HL-60/S4 (cell line): ENCODE results near the gene PDCL2.
"Not testable (repeated sequence)": the region's sequence is repeated elsewhere in the genome, so short reads cannot be mapped to it uniquely, and the experiment has no call there.

Experiments
- in situ Hi-C: fragments of 300-500 bp; cut with MboI; formaldehyde crosslinking; loops from 2 replicates; pipeline ENCODE4 v1.14.3; 2022; ENCODE audit warnings: low sequenced_read_pairs

Gene PDCL2

DNA sequence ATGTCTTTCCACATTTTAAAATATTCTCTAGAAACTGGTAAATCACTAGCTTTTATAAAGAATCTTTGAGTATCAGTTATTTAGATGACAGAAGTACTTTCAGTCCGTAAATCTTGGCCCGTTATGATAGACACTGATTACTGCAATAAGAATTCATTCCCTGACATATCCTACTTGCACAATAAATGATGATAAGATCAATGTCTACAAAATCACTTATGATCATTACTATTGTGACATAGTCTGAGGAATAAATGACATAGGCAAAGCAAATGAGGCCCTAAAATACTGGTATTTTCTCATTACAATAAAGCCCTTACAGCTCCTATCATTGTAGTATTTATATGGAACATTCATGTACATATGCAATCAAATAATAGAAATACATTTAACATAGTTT is 6.6 kb upstream of the PDCL2 start:
- in situ Hi-C loops, result no loop called here

GRCh38 chr4:55588160-55588559 is 3.9 kb downstream of the PDCL2 start:
- in situ Hi-C loops, result no loop called here

- in situ Hi-C loops, result not testable (repeated sequence)
These were observed 9.3 kb downstream of the PDCL2 start for GRCh38 chr4:55582773-55583172.

DNA sequence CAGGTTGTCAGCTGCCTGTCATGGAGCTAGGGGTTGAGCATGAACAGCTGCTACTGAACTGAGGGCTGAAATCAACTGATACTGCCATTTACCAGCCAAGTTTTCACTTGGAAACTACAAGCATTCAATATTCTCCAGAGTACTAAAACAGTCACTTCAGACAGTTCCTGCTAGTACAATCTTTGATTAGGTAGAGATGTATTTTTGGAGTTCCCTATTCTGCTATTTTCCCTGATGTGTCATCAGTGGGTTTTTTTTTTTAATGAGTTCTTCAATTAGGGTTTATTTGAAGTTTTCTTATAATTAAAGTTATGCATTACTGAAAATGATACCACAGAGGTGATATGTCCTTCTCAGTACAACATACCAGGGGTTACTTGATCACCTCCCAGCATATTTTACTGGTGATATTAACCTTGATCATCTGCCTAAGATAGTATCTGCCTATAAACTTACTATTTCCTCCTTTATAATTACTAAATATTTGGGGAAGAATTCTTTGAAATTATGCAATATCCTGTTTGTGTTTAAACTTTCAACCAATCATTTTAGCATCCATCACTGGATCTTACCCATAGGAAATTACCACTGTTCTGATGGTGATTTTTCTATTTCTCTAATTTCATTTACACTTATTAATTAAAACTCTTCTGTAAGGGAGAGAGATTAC is 13.6 kb downstream of the PDCL2 start:
- in situ Hi-C loops, result no loop called here

- in situ Hi-C loops, result no loop called here
These were observed 16.5 kb downstream of the PDCL2 start for GRCh38 chr4:55575513-55575912.

DNA sequence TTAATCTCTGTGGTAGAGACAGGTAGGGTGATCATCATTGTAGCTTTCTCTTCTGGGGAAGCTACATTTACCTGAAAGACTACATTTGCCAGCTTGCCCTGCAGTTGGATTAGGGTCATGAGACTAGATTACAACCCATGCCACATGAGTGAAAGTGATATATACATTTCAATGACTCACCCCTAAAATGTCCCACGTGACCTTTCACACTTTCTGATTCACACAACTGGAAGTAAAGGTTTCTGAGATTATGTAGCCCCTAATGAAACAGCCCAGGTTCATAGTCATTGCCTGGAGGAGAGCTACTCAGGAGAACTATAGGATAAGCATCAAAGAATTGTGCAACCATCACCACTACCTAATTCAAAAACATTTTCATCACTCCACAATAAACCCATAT is 17.8 kb downstream of the PDCL2 start:
- in situ Hi-C loops, result no loop called here

DNA sequence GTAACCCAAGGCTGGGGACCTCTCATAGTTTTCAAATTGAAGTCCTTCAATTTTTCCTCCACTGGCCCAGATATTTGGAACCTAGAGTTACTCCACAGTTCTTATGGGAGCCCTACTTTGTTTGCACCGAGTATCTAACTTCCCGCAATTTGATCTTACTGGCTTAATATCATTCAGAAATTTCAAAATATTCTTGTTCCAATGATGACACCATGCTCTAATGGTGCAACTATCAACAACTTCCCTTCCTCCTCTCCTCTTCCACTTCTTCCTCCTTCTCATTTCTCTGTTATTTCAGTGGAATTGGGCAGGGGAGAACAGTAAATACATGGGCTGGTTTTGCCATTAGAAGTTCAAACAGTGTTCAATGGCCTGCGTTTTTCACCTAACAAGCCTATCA is 20.2 kb downstream of the PDCL2 start:
- in situ Hi-C loops, result no loop called here

DNA sequence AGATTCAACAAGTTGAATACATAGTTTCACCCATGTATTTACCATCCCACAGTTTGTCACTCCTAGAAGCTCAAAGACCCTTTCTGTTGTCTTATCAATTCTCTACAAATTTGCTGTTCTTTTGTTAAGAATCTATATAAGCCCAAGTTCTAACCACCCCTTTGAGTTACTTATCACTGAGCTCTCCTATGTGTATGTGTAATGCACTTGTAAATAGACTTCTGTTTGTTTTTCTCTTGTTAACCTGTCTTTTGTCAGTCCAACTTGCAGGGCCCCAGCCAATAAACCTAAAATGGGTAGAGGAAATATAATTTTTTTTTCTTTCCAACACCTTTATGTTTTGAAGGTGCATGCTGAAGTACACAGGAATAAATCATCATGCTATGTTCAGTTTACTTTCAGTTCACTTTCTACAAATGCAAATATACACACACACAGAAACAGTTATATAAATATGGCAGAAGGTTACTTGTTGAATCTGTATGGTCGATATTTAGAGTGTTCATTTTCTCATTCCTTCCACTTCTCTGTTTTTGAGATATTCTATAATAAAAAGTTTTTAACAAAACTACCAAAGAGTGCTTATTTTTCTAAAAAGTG is 23.0 kb downstream of the PDCL2 start:
- in situ Hi-C loops, result no loop called here

- in situ Hi-C loops, result no loop called here
These were observed 30.2 kb downstream of the PDCL2 start for GRCh38 chr4:55561889-55562288.

DNA sequence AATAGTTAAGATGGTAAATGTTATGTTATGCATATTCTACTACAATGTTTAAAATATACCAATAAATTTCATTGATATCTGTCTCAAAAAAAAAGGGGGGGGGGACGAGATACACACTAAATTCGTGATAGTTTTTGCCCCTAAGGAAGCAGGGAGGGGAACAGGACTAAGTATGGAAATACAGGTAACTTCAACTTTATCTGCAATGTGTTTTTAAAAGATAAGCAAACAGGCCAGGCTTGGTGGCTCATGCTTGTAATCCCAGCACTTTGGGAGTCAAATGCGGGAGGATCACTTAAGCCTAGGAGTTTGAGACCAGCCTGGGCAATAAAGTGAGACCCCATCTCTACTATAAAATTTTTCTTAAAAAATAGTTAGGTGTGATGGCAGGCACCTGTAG is 31.9 kb downstream of the PDCL2 start:
- in situ Hi-C loops, result no loop called here

GRCh38 chr4:55554453-55555030 is 37.5 kb downstream of the PDCL2 start:
- in situ Hi-C loops, result no loop called here

DNA sequence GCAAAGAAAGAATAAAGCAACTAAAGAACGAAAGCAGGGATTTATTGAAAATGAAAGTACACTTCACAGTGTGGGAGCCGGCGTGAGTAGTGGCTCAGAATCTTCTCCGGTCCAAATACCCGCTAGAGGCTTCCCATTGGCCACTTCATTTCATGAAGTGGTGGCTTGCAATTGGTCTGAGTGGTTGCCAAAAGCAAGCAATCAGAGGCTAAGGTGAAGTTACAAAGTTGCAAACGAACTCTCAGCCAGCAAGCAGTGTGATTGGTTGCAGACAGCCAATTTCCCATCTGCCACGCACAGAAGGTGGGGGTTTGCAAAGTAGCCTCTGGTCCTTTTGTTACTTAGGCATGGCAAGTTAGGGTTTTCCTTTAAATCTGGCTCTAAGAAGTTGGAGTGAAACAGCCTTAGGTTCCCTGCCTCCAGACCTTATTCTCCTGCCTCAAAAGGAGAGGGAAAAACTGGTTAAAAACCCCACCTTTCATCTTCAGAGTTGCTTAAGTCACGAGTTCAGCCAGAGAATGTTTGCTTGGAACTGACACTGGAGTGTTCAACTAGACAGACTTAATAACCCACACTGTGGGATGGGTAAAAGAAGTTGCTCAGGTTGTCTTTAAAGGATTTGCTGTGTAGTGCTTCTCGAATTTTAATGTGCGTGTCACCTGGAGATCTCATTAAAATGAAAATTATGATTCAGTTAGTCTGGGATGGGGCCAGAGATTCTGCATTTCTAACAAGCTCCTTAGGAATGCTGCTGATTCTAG is 38.4 kb downstream of the PDCL2 start:
- in situ Hi-C loops, result no loop called here

DNA sequence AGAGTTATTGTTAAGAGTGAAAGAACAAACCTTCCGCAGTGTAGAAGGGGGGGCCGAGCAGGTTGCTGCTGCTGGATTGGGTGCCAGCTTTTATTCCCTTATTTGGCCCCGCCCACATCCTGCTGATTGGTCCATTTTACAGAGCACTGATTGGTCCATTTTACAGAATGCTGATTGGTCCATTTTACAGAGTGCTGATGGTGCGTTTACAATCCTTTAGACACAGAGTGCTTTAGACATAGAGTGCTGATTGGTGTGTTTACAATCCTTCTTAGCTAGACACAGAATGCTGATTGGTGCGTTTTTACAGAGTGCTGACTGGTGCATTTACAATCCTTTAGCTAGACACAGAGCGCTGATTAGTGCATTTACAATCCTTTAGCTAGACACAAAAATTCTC is 40.1 kb downstream of the PDCL2 start:
- in situ Hi-C loops, result not testable (repeated sequence)

DNA sequence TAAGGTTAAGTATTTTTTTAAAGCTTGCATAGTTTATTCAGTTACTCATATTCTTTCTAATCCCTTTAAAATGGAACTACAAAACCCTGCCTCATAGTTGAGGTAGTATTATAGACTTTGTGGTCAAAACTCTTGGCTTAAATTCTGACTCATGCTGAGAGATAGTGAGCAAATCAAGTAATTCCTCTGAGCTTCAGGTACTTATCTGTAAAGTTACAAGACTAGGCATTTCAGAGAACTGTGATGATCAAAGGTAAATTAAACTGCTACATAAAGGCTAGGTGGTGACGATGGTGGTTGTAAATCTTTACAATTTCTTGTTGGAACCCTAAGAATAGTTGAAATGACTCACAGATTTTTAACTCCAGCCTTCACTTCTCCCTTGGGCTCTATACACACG is 42.2 kb downstream of the PDCL2 start:
- in situ Hi-C loops, result no loop called here

- in situ Hi-C loops, result no loop called here
These were observed 44.1 kb downstream of the PDCL2 start for GRCh38 chr4:55547918-55548317.

DNA sequence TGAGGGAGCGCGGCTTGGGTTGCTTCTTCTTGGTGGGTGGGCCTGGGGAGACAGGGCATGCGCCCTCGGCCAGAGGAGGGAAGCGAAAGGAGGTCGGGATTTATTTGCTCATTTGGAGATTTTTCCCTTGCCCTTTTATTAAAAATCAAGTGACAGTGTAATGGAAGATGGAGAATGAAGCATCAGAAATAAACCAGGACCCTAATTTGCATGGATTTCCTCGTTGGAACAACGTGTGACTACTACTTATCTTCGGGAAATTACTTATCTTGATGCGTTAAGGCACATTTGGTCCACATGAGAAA is 44.6 kb downstream of the PDCL2 start:
- in situ Hi-C loops, result no loop called here

- in situ Hi-C loops, result no loop called here
These were observed 45.1 kb downstream of the PDCL2 start, which contains the start of gene CLOCK for GRCh38 chr4:55546756-55547465. TSS of gene CLOCK (minus strand) at chr4:55546909. CDS start at chr4:55482785, 64,124 bp downstream.

GRCh38 chr4:55546506-55546755 is 45.6 kb downstream of the PDCL2 start:
- in situ Hi-C loops, result no loop called here

- in situ Hi-C loops, result no loop called here
These were observed 46.2 kb downstream of the PDCL2 start for GRCh38 chr4:55545641-55546505.

- in situ Hi-C loops, result no loop called here
These were observed 46.9 kb downstream of the PDCL2 start for GRCh38 chr4:55545151-55545550.

DNA sequence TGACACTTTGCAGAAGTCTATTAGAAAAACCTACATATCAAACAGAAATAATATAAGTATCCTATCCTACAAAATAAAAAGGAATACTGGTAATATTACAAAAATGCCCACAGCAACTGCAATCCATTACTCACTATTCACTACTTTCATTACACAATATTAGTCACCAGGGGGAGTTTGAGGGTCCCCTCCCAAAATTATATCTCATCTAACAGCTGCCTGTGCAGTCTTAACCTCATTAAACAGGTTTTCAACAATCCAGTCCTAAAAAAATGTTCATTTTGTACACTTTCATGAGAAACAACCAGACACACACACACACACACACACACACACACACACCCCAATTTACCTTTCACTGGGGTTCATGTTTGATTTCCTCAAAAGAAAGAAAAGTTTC is 48.2 kb downstream of the PDCL2 start:
- in situ Hi-C loops, result no loop called here
